H9 (cell line): ENCODE measurements around the gene NNT. TPM values are rescaled to one million over a fixed set of nuclear protein-coding genes. Genes with fewer than 3 reads are reported as not detected.

Experiments used
- DNase-seq: peaks from one replicate; pipeline ENCODE4 v3.0.0-alpha.2; 2017
- H2AFZ ChIP-seq: one replicate; pipeline ENCODE4 v1.6.1; 2013; ENCODE audit warnings: mild to moderate bottlenecking, low read length, control low read depth, moderate library complexity
- H2AK5ac ChIP-seq: 2 replicates; pipeline ENCODE4 v1.6.1; 2013; ENCODE audit warnings: low read length, control low read depth, mixed read lengths; ENCODE audit not compliant: insufficient read length
- H2BK120ac ChIP-seq: one replicate; pipeline ENCODE4 v1.6.1; 2013; ENCODE audit warnings: low read depth, mild to moderate bottlenecking, low read length, control low read depth, inconsistent platforms; ENCODE audit not compliant: poor library complexity, severe bottlenecking
- H2BK12ac ChIP-seq: 2 replicates; pipeline ENCODE4 v1.6.1; 2013; ENCODE audit warnings: low read length, control low read depth, mixed read lengths, low read depth; ENCODE audit not compliant: insufficient read length
- H2BK15ac ChIP-seq: 2 replicates; pipeline ENCODE4 v1.6.1; 2013; ENCODE audit warnings: low read depth, low read length, control low read depth
- H2BK20ac ChIP-seq: one replicate; pipeline ENCODE4 v1.6.1; 2013; ENCODE audit warnings: low read depth, mild to moderate bottlenecking, low read length, control low read depth, inconsistent platforms; ENCODE audit not compliant: poor library complexity, severe bottlenecking
- H2BK5ac ChIP-seq: 2 replicates; pipeline ENCODE4 v1.6.1; 2013; ENCODE audit warnings: low read length, control low read depth, mixed read lengths; ENCODE audit not compliant: insufficient read length
- H3K14ac ChIP-seq: 2 replicates; pipeline ENCODE4 v1.6.1; 2013; ENCODE audit warnings: low read length, control low read depth; ENCODE audit not compliant: insufficient read depth
- H3K18ac ChIP-seq: 2 replicates; pipeline ENCODE4 v1.6.1; 2013; ENCODE audit warnings: low read depth, mild to moderate bottlenecking, mixed read lengths, low read length, control low read depth; ENCODE audit not compliant: insufficient read length
- H3K23ac ChIP-seq: 2 replicates; pipeline ENCODE4 v1.6.1; 2013; ENCODE audit warnings: low read length, control low read depth, mixed read lengths, low read depth; ENCODE audit not compliant: insufficient read length
- H3K23me2 ChIP-seq: 2 replicates; pipeline ENCODE4 v1.6.1; 2013; ENCODE audit warnings: low read depth, mild to moderate bottlenecking, mixed read lengths, low read length, control low read depth; ENCODE audit not compliant: insufficient read length, poor library complexity, severe bottlenecking
- H3K27ac ChIP-seq: 2 replicates; pipeline ENCODE4 v1.5.1; 2013; ENCODE audit warnings: low read length, control low read depth, mixed read lengths, low read depth; ENCODE audit not compliant: insufficient read length
- H3K27me3 ChIP-seq: 2 replicates; pipeline ENCODE4 v1.6.1; 2013; ENCODE audit warnings: low read length, control low read depth, inconsistent platforms; ENCODE audit not compliant: insufficient read depth
- H3K4ac ChIP-seq: 2 replicates; pipeline ENCODE4 v1.6.1; 2013; ENCODE audit warnings: low read depth, mild to moderate bottlenecking, control low read depth, inconsistent platforms, low read length, moderate library complexity
- H3K4me1 ChIP-seq: 2 replicates; pipeline ENCODE4 v1.6.1; 2013; ENCODE audit warnings: low read length, control low read depth, inconsistent platforms; ENCODE audit not compliant: insufficient read depth
- H3K4me2 ChIP-seq: 2 replicates; pipeline ENCODE4 v1.6.1; 2013; ENCODE audit warnings: low read length, control low read depth, mixed read lengths; ENCODE audit not compliant: insufficient read length, insufficient read depth
- H3K56ac ChIP-seq: 2 replicates; pipeline ENCODE4 v1.6.1; 2013; ENCODE audit warnings: low read depth, mild to moderate bottlenecking, mixed read lengths, low read length, control low read depth; ENCODE audit not compliant: insufficient read length
- H3K79me1 ChIP-seq: 2 replicates; pipeline ENCODE4 v1.6.1; 2013; ENCODE audit warnings: low read depth, mild to moderate bottlenecking, moderate library complexity, low read length, control low read depth, inconsistent platforms; ENCODE audit not compliant: insufficient read depth, poor library complexity, severe bottlenecking
- H3K79me2 ChIP-seq: 2 replicates; pipeline ENCODE4 v1.6.1; 2013; ENCODE audit warnings: low read length, control low read depth, inconsistent platforms; ENCODE audit not compliant: insufficient read depth
- H3K9ac ChIP-seq: 2 replicates; pipeline ENCODE4 v1.6.1; 2013; ENCODE audit warnings: low read length, control low read depth, mixed read lengths; ENCODE audit not compliant: insufficient read length; ENCODE audit errors: extremely low read depth
- H3K9me3 ChIP-seq: one replicate; pipeline ENCODE4 v1.6.1; 2013; ENCODE audit warnings: low read depth, low read length, inconsistent platforms; ENCODE audit not compliant: control insufficient read depth
- H3T11ph ChIP-seq: one replicate; pipeline ENCODE4 v1.6.1; 2013; ENCODE audit warnings: mild to moderate bottlenecking, low read length, control low read depth, inconsistent platforms
- H4K20me1 ChIP-seq: one replicate; pipeline ENCODE4 v1.6.1; 2013; ENCODE audit not compliant: control insufficient read depth, insufficient read length, insufficient read depth
- H4K5ac ChIP-seq: 2 replicates; pipeline ENCODE4 v1.6.1; 2013; ENCODE audit warnings: low read depth, mild to moderate bottlenecking, mixed read lengths, low read length, control low read depth; ENCODE audit not compliant: insufficient read length
- H4K8ac ChIP-seq: replicated peaks from 2 replicates; pipeline ENCODE4 v1.6.1; 2013; ENCODE audit warnings: low read length, control low read depth, mixed read lengths, low read depth; ENCODE audit not compliant: insufficient read length
- H4K91ac ChIP-seq: 2 replicates; pipeline ENCODE4 v1.6.1; 2013; ENCODE audit warnings: low read depth, mild to moderate bottlenecking, moderate library complexity, mixed read lengths, low read length, control low read depth; ENCODE audit not compliant: insufficient read length
- H3K27ac Mint-ChIP-seq, 3 experiments: 2 replicates in 2 of 3; 3 replicates in 1 of 3; pipeline ENCODE4 v1.8.0; 2020 to 2021; ENCODE audit warnings: mixed read lengths in 3 of 3, mild to moderate bottlenecking in 1 of 3, moderate library complexity in 1 of 3
- H3K27me3 Mint-ChIP-seq: 2 replicates; pipeline ENCODE4 v1.8.0; 2021; ENCODE audit warnings: low read depth, mild to moderate bottlenecking, moderate library complexity, mixed read lengths
- H3K36me3 Mint-ChIP-seq, 3 experiments: 2 replicates in 2 of 3; 3 replicates in 1 of 3; pipeline ENCODE4 v1.8.0; 2020 to 2021; ENCODE audit warnings: low read depth in 3 of 3, mixed read lengths in 3 of 3; ENCODE audit not compliant: insufficient read depth in 1 of 3
- H3K4me1 Mint-ChIP-seq, 2 experiments: 2 replicates each; pipeline ENCODE4 v1.8.0; 2020; ENCODE audit warnings: mixed read lengths in 2 of 2
- H3K4me3 Mint-ChIP-seq, 2 experiments: 2 replicates in 1 of 2; 3 replicates in 1 of 2; pipeline ENCODE4 v1.8.0; 2020 to 2021; ENCODE audit warnings: mild to moderate bottlenecking in 2 of 2, mixed read lengths in 2 of 2, moderate library complexity in 1 of 2
- H3K9me3 Mint-ChIP-seq, 2 experiments: 2 replicates in 1 of 2; 3 replicates in 1 of 2; pipeline ENCODE4 v1.8.0; 2020; ENCODE audit warnings: mild to moderate bottlenecking in 2 of 2, mixed read lengths in 2 of 2, moderate library complexity in 1 of 2
- WGBS: extraction: QIAGEN DNeasy Blood & Tissue Kit; methylation state at CpG from one replicate; pipeline ENCODE4 v1.1.7; 2013; ENCODE audit warnings: missing lambda C conversion rate, low lambda C conversion rate, mixed read lengths; ENCODE audit not compliant: insufficient read length; ENCODE audit errors: extremely low coverage; 5-methylcytosine and 5-hydroxymethylcytosine counted together
- total RNA-seq: library from RNA; stranded (reverse); gene quantifications from 2 replicates; pipeline ENCODE4 v1.2.1, GENCODE V29; 2021
- TF ChIP-seq, protein P1 (sequence below): fragments of 200-600 bp; sonication (generic); conservative IDR thresholded peaks from 3 replicates; pipeline ENCODE4 v1.8.0; 2021; ENCODE audit warnings: antibody characterized with exemption, mild to moderate bottlenecking

The NNT gene
- total RNA-seq, 1 experiment from 2014 or later = 27.6 TPM

GRCh38 chr5:43691893-43692292 is 88.9 kb downstream of the NNT start:
- H3K4me2 ChIP-seq = no peak overlapping the region
- no peak overlapping the region for H2BK5ac ChIP-seq
- no peak overlapping the region for H3K9ac ChIP-seq
- no peaks in the 10 kb centered on the region for H3K79me2 ChIP-seq
- H2BK12ac ChIP-seq = no peak overlapping the region
- H3K27ac Mint-ChIP-seq = no peak overlapping the region
- no peak overlapping the region for H2BK15ac ChIP-seq
- no peak overlapping the region for H2BK20ac ChIP-seq
- DNase-seq = no peak
- H3K4me1 ChIP-seq = no peaks in the 10 kb centered on the region
- peaks cover 24 to 31% (median 31%) of the 10 kb centered on the region in 3 experiments for H3K36me3 Mint-ChIP-seq
- H2AFZ ChIP-seq = no peak overlapping the region
- H3K27me3 Mint-ChIP-seq = no peaks in the 10 kb centered on the region
- no peak overlapping the region for H3K14ac ChIP-seq
- no peak overlapping the region for H4K91ac ChIP-seq
- WGBS = no CpG with 5 or more reads among the region's 1 CpG
- no peak overlapping the region for H3K23ac ChIP-seq
- no peak overlapping the region for H2BK120ac ChIP-seq
- TF ChIP-seq, protein P1, sequence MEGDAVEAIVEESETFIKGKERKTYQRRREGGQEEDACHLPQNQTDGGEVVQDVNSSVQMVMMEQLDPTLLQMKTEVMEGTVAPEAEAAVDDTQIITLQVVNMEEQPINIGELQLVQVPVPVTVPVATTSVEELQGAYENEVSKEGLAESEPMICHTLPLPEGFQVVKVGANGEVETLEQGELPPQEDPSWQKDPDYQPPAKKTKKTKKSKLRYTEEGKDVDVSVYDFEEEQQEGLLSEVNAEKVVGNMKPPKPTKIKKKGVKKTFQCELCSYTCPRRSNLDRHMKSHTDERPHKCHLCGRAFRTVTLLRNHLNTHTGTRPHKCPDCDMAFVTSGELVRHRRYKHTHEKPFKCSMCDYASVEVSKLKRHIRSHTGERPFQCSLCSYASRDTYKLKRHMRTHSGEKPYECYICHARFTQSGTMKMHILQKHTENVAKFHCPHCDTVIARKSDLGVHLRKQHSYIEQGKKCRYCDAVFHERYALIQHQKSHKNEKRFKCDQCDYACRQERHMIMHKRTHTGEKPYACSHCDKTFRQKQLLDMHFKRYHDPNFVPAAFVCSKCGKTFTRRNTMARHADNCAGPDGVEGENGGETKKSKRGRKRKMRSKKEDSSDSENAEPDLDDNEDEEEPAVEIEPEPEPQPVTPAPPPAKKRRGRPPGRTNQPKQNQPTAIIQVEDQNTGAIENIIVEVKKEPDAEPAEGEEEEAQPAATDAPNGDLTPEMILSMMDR = no peak
- H3K79me1 ChIP-seq = no peaks in the 10 kb centered on the region
- H3K4ac ChIP-seq = no peak overlapping the region
- peaks cover 20 to 29% of the 10 kb centered on the region in 2 experiments for H3K9me3 Mint-ChIP-seq
- no peak overlapping the region for H3T11ph ChIP-seq
- H3K23me2 ChIP-seq = no peaks in the 10 kb centered on the region
- no peaks in the 10 kb centered on the region for H3K4me1 Mint-ChIP-seq
- H3K9me3 ChIP-seq = no peaks in the 10 kb centered on the region
- H3K18ac ChIP-seq = no peak overlapping the region
- H2AK5ac ChIP-seq = no peak overlapping the region
- H3K4me3 Mint-ChIP-seq = no peak overlapping the region
- no peak overlapping the region for H4K5ac ChIP-seq
- no peak overlapping the region for H3K56ac ChIP-seq
- no peak overlapping the region for H4K8ac ChIP-seq
- no peaks in the 10 kb centered on the region for H4K20me1 ChIP-seq
- H3K27ac ChIP-seq = no peak overlapping the region
- H3K27me3 ChIP-seq = no peaks in the 10 kb centered on the region
